Myocyte (in vitro differentiated cells): ENCODE data around the gene RNF186. TPM values are rescaled to one million over a fixed set of nuclear protein-coding genes. Genes with fewer than 3 reads are reported as not detected.
A peak's percentile ranks its signal among the peaks of the same experiment; 100 is the strongest.
"Not testable (repeated sequence)": the region's sequence is repeated elsewhere in the genome, so short reads cannot be mapped to it uniquely, and the experiment has no call there.

ENCODE experiments used
- DNase-seq: peaks from one replicate; pipeline ENCODE4 v3.0.0-alpha.2; 2012; ENCODE audit warnings: low read depth
- total RNA-seq: library from RNA; depleted of rRNA; stranded (reverse); fragments of >200 nt; gene quantifications from 2 replicates; pipeline ENCODE4 v1.2.3, GENCODE V29; 2014

Gene RNF186
- total RNA-seq, 1 donor from 2014 or later, result not detected

GRCh38 chr1:19797827-19798226, 17.3 kb downstream of the RNF186 start:
- no peak for DNase-seq

DNA sequence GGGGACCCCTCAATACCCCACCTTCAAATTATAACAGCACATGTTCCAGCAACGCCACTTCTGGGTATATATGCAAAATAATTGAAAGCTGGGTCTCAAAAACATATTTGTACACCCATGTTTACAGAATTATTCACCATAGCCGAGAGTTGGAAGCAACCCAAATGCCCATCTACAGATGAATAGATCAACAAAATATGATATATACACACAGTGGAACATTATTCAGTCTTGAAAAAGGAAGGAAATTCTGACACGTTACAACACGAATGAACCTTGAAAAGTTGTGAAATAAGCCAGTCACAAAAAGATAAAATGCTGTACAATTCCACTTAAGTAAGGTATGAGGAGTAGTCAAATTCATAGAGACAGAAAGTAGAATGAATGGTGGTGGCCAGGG, 20.5 kb downstream of the RNF186 start:
- no peak for DNase-seq

DNA sequence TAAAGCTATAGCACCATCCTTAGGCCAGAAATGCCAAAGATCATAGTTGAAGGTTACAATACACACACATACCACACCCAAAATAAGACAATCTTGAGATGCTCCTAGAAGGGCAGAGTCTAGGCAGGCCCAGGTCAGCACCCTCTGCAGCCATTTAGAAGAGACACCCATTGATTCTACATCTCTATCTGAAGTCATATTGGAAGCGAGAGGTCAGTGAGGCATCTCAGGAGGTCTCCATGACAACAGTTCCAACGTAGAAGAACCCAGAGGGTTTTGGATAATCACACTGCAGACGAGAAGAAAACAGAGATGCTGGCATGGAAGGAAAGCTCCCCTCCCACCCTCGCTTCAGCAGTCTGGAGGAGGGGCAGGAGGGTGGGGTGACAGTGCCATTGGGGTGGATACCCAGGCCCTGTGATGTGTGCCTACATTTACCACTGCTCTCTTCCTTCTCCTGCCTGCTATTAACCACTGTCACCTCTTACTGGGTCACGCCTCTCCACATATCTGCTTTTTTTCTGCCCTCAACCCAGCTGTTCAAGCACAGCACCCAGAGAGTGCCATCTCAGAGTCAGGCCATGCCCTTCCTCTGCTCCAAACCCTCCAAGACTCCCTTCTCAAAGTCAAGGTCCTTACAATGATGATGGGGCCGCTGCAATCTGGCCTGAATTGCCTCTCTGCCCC, 21.6 kb downstream of the RNF186 start:
- DNase-seq, result peak; percentile 48

DNA sequence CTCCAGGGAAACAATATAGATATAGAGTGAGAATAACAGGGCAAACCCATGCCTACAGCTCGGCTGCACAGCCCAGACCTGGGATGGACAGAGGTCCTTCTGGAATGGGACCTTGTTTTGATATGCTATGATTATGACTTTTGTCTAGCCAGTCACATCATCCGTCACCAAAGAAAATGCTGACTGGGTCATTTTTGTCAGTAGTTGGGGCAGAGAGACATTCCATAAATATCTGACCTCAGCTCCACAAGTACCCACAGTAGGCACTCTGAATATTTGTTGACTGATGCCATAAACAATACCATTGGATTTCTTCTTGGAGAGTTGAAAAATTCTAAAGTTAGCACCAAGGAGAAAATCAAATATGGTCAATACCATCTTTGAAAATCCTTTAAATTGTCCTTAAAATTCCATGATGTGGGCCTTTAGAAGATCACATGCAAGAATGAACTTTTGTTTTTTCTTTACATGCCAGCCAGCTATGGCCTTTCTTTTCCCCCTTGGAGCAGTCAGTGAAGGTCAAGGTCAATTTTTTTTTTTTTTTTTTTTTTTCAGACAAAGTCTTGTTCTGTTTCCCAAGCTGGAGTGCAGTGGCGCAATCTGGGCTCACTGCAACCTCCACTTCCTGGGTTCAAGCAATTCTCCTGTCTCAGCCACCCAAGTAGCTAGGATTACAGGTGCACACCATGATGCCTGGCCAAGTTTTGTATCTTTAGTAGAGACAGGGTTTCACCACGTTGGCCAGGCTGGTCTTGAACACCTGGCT, 22.7 kb downstream of the RNF186 start:
- no peak for DNase-seq

- not testable (repeated sequence) for DNase-seq
Measured at GRCh38 chr1:19790061-19790975, 24.8 kb downstream of the RNF186 start.

DNA sequence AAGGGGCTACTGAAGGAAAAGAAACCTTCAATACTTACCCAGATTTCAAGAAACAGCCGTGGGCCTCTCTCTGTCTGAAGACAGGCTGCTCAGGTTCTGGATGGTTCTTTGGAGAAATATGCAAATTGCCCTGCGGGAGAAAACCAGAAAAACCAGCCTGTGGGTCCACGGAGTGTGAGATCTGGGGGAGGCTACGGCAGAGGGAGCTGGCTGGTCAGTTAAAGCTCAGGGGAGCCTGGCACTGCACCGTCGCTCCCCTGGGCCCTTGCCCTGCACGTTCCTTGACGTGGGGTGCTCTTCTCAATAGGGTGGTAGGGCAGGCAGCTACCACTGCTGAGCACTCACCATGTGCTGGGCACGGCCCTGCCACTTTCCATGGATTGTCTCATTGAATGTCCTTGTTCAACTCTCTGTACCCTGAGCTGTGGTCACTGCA, 28.1 kb downstream of the RNF186 start:
- no peak for DNase-seq

DNA sequence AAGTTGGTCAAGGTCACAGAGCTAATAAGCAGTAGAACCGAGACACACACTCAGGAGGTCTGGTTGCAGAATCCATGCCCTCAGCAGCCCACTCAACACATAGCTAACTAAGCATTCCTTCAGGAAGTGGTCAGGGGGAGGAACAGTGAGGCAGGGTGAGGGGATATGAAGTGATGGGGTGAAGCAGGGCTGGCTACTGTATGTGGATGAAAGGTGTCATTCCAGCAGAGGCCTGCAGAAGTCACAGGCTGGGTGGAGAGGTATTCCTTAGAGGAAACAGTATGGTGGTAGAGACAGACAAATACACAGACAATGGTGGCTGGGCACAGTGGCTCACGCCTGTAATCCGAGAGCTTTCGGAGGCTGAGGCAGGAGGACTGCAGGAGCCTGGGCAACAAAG, 29.4 kb downstream of the RNF186 start:
- DNase-seq, result no peak

- DNase-seq, result no peak
Measured at GRCh38 chr1:19780267-19780877, 34.7 kb downstream of the RNF186 start.

- DNase-seq, result no peak
Measured at GRCh38 chr1:19776933-19777332, 38.1 kb downstream of the RNF186 start.

DNA sequence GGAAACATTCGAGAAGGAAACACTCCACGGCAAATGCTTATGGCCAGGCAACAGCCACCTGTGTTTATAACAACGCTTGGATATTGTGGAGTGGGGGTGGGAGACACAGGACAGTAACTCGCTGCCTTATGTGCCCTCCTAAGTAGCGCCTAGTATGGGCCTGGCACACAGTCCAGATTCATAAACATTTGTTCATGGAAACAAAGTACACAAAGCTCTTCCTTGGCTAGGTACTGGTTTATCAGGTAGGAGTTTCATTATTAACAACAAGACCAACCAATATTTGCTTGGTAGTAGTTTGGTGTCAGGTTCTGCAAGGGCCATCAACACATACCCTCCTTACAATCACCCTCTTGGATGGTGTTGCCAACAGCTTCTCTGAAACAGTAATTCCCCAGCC, 38.8 kb downstream of the RNF186 start:
- DNase-seq, result no peak

GRCh38 chr1:19775831-19776230, 39.3 kb downstream of the RNF186 start:
- no peak for DNase-seq

DNA sequence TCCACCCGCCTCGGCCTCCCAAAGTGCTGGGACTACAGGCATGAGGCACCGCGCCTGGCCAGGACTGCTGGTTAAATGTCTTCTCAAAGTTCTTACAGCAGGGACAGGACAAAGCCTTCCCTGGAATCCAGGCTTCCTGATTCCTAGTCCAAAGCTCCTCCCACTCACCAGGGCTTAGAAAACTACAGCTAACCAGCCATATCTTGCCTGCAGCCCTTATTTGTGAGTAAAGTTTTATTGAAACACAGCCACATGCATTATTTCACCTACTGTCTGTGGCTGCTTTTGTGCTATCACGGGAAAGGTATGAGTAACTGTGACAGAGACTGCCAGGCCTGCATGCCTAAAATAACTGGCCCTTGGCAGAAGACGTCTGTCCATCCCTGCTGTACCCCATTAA, 39.8 kb downstream of the RNF186 start:
- DNase-seq, result no peak

GRCh38 chr1:19774180-19774785, 40.8 kb downstream of the RNF186 start:
- no peak for DNase-seq

DNA sequence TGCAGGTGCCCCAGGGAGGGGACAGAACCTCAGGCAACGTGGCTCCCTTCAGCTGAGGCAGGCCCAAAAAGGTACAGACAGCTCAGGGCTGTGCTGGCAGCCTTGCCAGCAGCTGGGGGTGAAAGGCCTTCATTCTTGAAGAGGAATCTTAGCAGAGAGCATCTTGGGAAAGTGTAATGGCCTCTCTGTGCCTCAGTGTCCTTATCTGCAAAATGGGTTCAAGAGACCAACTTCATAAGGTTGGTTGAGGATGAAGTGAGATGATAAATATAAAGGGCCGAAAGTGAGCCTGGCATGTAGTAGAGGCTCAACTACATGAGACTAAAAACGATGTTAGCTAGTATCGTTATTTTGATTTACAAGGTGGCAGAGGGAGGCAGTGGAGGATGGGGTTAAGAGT, 41.6 kb downstream of the RNF186 start:
- DNase-seq, result no peak

DNA sequence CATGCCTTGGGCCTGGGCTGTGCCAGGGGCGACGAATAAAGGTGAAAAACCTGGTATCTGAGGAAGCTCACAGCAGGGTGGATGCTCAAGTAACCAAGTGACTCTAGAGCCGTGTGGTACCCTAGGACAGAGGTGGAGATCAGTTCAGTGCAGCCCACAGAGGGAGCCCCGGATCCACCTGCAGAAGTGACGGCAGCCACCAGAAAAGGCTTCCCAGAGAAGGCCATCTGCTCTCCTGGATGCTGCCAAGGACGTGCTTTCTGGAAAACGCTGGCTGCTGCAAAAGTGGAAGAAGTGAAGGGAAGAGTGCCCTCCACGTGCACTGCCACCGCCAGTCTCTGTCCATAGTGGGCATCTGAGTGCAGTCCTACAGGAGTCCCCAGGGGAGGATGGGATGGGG, 43.0 kb downstream of the RNF186 start:
- DNase-seq, result no peak

- DNase-seq, result peak; percentile 41
Measured at GRCh38 chr1:19771350-19771749, 43.7 kb downstream of the RNF186 start.

DNA sequence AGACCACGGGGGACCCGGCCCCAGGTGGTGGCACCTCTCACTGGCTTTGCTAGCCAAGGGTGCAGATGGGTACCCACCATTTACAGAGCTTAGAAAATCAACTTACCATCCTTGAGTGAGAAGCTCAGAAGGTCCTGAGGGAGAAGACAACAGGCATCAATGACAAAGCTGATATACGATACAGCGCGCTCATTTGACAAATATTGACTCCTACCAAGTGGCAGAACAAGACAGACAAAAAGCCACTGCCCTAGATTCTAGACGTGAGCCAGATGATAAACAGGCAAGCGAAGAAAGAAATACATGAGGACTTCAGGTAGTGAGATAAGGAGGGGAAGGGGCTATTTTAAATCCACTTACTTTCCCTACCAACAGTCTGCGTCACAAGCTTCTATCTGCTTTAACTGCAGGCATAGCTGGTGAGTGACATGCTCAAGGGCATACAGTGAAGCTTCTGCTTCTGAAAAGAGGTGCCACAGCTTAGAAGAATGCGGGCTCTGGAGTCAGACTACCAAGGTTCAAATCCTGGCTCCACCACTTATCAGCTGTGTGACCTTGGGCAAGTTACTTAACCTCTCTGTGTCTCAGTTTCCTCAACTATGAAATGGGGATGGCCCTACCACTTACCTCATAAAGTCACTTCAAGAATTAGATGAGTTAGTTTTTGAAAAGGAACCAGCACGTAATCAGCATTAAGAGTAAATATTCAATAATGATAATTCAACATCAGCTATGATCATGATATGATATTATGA, 44.5 kb downstream of the RNF186 start:
- no peak for DNase-seq

GRCh38 chr1:19769211-19769932, 45.7 kb downstream of the RNF186 start:
- no peak for DNase-seq
